ENCODE data around the gene ITGA2. TPM values are rescaled to one million over a fixed set of nuclear protein-coding genes. Genes with fewer than 3 reads are reported as not detected.

The ITGA2 gene
- polyA plus RNA-seq, 1 donor from 2014 or later = 0.20 TPM

- Histone ChIP-seq H3K9me2 (ENCODE audit: insufficient read depth, low read length) (no peaks in the 10 kb centered on the region), H2AFZ (ENCODE audit: low read depth, low read length) (no peak overlapping the region), H4K20me1 (ENCODE audit: insufficient read depth) (no peaks in the 10 kb centered on the region), H3K9ac (ENCODE audit: low read length) (no peak overlapping the region), H3K4me2 (ENCODE audit: low read length) (no peak overlapping the region), H3K4me3 (ENCODE audit: low read length) (no peak overlapping the region), H3F3A (ENCODE audit: insufficient read depth, low read length, poor library complexity, severe bottlenecking) (no peaks in the 10 kb centered on the region), H3K36me3 (ENCODE audit: insufficient read depth, low read length) (no peaks in the 10 kb centered on the region), H3K79me2 (replicated peaks; ENCODE audit: insufficient read depth, low read length) (no peaks in the 10 kb centered on the region), H3K27ac (ENCODE audit: low read length) (no peak overlapping the region), H3K27me3 (ENCODE audit: insufficient read depth, low read depth, low read length) (no peaks in the 10 kb centered on the region), H3K9me3 (ENCODE audit: low read length) (no peaks in the 10 kb centered on the region)
- TF ChIP-seq TAF1 (IDR thresholded peaks at IDR 0.05; ENCODE audit: low read depth) (no peak), EP300 (conservative IDR thresholded peaks at IDR 0.05; ENCODE audit: poor library complexity, severe bottlenecking) (no peak)
Measured at GRCh38 chr5:53031695-53032096, 42.5 kb downstream of the ITGA2 start.

GRCh38 chr5:53032188-53032587, 43.0 kb downstream of the ITGA2 start:
- H3F3A ChIP-seq (ENCODE audit: insufficient read depth, low read length, poor library complexity, severe bottlenecking) = no peaks in the 10 kb centered on the region
- no peak overlapping the region for H3K27ac ChIP-seq (ENCODE audit: low read length)
- H4K20me1 ChIP-seq (ENCODE audit: insufficient read depth) = no peaks in the 10 kb centered on the region
- no peak overlapping the region for H2AFZ ChIP-seq (ENCODE audit: low read depth, low read length)
- H3K27me3 ChIP-seq (ENCODE audit: insufficient read depth, low read depth, low read length) = no peaks in the 10 kb centered on the region
- H3K4me2 ChIP-seq (ENCODE audit: low read length) = no peak overlapping the region
- TF ChIP-seq EP300 (conservative IDR thresholded peaks at IDR 0.05; ENCODE audit: poor library complexity, severe bottlenecking) (no peak), REST (IDR thresholded peaks at IDR 0.05; ENCODE audit: borderline replicate concordance) (no peak), EZH2 (IDR thresholded peaks at IDR 0.05; ENCODE audit: borderline replicate concordance, insufficient read depth, low read length, poor library complexity, severe bottlenecking) (no peak), SMC3 (conservative IDR thresholded peaks at IDR 0.05; ENCODE audit: poor library complexity) (no peak), TAF1 (IDR thresholded peaks at IDR 0.05; ENCODE audit: low read depth) (no peak), MXI1 (conservative IDR thresholded peaks at IDR 0.05; ENCODE audit: poor library complexity, severe bottlenecking) (no peak), CTCF (IDR thresholded peaks at IDR 0.05; ENCODE audit: poor library complexity, severe bottlenecking) (no peak), RAD21 (conservative IDR thresholded peaks at IDR 0.05) (no peak), POLR2AphosphoS5 (IDR thresholded peaks at IDR 0.05) (no peak)
- no peak overlapping the region for H3K4me3 ChIP-seq (ENCODE audit: low read length)
- H3K36me3 ChIP-seq (ENCODE audit: insufficient read depth, low read length) = no peaks in the 10 kb centered on the region
- H3K9ac ChIP-seq (ENCODE audit: low read length) = no peak overlapping the region
- H3K9me3 ChIP-seq (ENCODE audit: low read length) = no peaks in the 10 kb centered on the region
- H3K79me2 ChIP-seq (replicated peaks; ENCODE audit: insufficient read depth, low read length) = no peaks in the 10 kb centered on the region
- no peaks in the 10 kb centered on the region for H3K9me2 ChIP-seq (ENCODE audit: insufficient read depth, low read length)

GRCh38 chr5:53034832-53035231, 45.7 kb downstream of the ITGA2 start:
- no peaks in the 10 kb centered on the region for H3K36me3 ChIP-seq (ENCODE audit: insufficient read depth, low read length)
- no peaks in the 10 kb centered on the region for H3K27me3 ChIP-seq (ENCODE audit: insufficient read depth, low read depth, low read length)
- H3K4me2 ChIP-seq (ENCODE audit: low read length) = no peak overlapping the region
- H2AFZ ChIP-seq (ENCODE audit: low read depth, low read length) = no peak overlapping the region
- no peaks in the 10 kb centered on the region for H4K20me1 ChIP-seq (ENCODE audit: insufficient read depth)
- H3K4me3 ChIP-seq (ENCODE audit: low read length) = no peak overlapping the region
- no peaks in the 10 kb centered on the region for H3F3A ChIP-seq (ENCODE audit: insufficient read depth, low read length, poor library complexity, severe bottlenecking)
- H3K27ac ChIP-seq (ENCODE audit: low read length) = no peak overlapping the region
- H3K9me3 ChIP-seq (ENCODE audit: low read length) = no peaks in the 10 kb centered on the region
- no peak overlapping the region for H3K9ac ChIP-seq (ENCODE audit: low read length)
- no peaks in the 10 kb centered on the region for H3K79me2 ChIP-seq (replicated peaks; ENCODE audit: insufficient read depth, low read length)
- TF ChIP-seq EZH2 (IDR thresholded peaks at IDR 0.05; ENCODE audit: borderline replicate concordance, insufficient read depth, low read length, poor library complexity, severe bottlenecking) = no peak
- TF ChIP-seq EP300 (conservative IDR thresholded peaks at IDR 0.05; ENCODE audit: poor library complexity, severe bottlenecking) = no peak
- no peak for TF ChIP-seq TAF1 (IDR thresholded peaks at IDR 0.05; ENCODE audit: low read depth)
- no peak for TF ChIP-seq POLR2AphosphoS5 (IDR thresholded peaks at IDR 0.05)
- TF ChIP-seq CTCF (IDR thresholded peaks at IDR 0.05; ENCODE audit: poor library complexity, severe bottlenecking) = no peak
- no peak for TF ChIP-seq RAD21 (conservative IDR thresholded peaks at IDR 0.05)
- TF ChIP-seq MXI1 (conservative IDR thresholded peaks at IDR 0.05; ENCODE audit: poor library complexity, severe bottlenecking) = no peak
- no peak for TF ChIP-seq SMC3 (conservative IDR thresholded peaks at IDR 0.05; ENCODE audit: poor library complexity)
- TF ChIP-seq REST (IDR thresholded peaks at IDR 0.05; ENCODE audit: borderline replicate concordance) = no peak
- H3K9me2 ChIP-seq (ENCODE audit: insufficient read depth, low read length) = no peaks in the 10 kb centered on the region
